22Rv1 (cell line): ENCODE measurements around the gene RNF212.

Experiments
- H3K27ac ChIP-seq: fragments of 450-650 bp; 2 replicates; pipeline ENCODE4 v1.5.1; 2017
- ZFX ChIP-seq: fragments of 450-650 bp; IDR thresholded peaks from 2 replicates; pipeline ENCODE4 v1.6.1; 2017; ENCODE audit warnings: antibody characterized with exemption, borderline replicate concordance
- TF ChIP-seq, protein P1 (sequence below): fragments of 450-650 bp; IDR thresholded peaks from 2 replicates; pipeline ENCODE4 v1.5.1; 2017; ENCODE audit warnings: mild to moderate bottlenecking

Gene RNF212

DNA sequence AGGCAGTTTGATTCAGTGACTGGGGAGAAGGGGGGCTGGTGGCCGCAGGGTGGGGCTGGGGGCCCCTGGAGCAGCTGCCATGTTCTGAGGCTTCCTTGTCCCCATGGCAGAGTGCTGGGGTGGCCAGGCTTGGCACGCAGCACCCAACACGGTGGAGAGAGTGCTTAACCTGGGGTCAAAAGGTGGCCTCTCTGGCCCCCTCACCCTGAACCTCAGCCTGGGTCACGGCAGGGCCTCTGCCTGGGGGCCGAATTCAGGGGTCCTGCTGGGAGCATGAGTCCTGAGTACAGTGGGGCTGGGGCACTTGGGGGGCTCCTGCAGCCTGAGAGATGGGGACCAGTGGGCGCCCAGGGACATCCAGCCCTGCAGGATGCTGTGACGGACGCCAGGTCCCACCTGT lies 82.0 kb downstream of the RNF212 start:
- TF ChIP-seq ZFX: no peak
- TF ChIP-seq, protein P1, sequence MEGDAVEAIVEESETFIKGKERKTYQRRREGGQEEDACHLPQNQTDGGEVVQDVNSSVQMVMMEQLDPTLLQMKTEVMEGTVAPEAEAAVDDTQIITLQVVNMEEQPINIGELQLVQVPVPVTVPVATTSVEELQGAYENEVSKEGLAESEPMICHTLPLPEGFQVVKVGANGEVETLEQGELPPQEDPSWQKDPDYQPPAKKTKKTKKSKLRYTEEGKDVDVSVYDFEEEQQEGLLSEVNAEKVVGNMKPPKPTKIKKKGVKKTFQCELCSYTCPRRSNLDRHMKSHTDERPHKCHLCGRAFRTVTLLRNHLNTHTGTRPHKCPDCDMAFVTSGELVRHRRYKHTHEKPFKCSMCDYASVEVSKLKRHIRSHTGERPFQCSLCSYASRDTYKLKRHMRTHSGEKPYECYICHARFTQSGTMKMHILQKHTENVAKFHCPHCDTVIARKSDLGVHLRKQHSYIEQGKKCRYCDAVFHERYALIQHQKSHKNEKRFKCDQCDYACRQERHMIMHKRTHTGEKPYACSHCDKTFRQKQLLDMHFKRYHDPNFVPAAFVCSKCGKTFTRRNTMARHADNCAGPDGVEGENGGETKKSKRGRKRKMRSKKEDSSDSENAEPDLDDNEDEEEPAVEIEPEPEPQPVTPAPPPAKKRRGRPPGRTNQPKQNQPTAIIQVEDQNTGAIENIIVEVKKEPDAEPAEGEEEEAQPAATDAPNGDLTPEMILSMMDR: no peak

DNA sequence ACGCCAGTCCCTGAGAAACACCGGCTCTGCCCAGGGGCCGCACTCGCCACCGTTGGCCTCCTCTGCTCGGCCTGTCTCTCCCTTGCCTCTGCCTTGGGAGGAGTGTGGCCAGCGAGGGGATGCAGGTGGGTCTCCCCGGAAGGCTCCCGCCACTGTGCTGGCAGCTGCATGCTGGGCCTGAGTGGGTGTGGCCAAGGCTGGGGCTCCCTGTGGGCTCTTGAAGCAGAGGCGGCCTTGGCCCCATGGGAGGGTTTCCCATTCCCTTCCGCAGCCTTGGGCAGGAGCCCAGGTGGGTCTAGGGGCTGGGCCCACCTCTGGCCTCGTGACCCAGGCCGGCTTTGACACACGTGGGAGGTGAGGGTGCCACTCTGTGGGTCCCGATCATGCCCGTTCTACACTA lies 82.8 kb downstream of the RNF212 start:
- TF ChIP-seq, protein P1: no peak
- TF ChIP-seq ZFX: no peak

More for the DNA sequence above, 82.0 kb downstream of the RNF212 start:
- H3K27ac ChIP-seq: no peak overlapping the region

DNA sequence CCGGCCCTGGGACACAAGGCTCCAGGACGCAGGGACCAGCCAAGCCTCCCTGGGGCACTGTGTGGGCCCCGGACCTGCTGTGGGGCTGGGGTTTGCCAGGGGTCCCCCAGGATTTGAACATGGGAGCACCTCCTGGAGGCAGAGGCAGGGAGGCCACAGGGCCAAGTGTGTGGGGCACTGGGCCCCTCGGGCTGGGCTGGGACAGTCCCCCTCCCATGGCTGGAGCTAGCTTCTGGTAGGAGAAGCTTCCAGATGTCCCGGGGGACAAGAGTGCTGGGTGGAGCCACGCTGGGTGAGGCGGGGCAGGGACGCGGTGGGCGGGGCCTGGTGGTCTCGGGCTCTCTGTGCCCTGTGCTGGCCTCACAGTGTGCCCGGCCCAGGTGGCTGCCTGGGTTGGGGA lies 83.3 kb downstream of the RNF212 start:
- 0 out of 2 replicates have a peak overlapping the region, but pooled peaks have one; percentile 8 for H3K27ac ChIP-seq
- no peak for TF ChIP-seq ZFX
- TF ChIP-seq, protein P1: no peak

More for the DNA sequence above, 82.8 kb downstream of the RNF212 start:
- 0 out of 2 replicates have a peak overlapping the region, but pooled peaks have one; percentile 8 for H3K27ac ChIP-seq

DNA sequence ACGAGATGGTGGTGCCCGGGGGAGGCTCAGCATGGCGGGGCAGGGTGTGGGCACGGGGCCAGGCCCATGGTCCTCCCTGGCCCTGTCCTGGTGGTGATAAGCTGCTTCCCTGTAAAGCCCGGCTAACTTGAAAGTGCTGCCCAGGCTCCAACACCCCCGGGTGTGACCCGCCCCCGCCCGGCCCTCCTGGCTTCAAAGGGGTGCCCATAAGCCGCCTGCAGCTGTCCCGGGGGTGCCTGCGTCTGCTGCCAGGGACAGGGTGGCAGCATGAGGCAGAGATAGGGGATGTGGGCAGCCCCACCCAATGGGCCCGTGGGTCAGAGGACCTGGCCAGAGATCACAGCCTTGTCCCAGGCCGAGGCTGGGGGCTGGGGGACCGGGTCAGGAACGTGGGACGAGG lies 83.8 kb downstream of the RNF212 start:
- no peak for TF ChIP-seq ZFX
- TF ChIP-seq, protein P1: no peak
- H3K27ac ChIP-seq: no peak overlapping the region

DNA sequence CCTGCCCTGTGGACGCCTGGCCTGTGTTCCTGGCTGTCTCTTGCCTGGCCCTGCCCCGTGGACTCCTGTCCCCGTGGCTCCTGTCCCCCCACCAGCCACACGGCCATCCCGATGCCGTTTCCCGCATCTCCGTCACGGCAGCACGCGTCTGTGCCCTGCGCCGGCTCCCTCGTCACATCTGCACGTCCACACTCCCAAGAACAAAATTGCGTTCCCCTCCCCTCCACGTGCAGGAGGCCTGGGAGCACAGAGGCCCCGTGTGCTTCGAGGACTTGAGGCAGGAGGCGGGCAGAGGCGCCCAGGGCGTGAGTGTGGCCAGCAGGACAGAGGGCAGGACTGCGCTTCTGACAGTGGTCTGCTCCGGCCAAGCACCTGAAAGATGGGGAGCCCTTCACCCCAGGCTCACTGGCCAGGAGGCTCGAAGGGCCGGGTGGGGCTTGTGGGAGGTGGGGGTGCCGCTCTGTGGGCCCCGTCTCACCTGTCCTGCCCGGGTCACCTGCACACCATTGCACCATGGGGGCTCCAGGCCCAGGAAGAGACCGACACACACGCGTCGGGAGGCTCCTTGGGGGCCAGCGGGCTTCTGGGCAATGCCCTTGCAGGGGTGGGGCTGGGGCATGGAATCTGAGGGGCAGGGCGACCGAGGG lies 84.7 kb downstream of the RNF212 start:
- no peak for TF ChIP-seq ZFX
- TF ChIP-seq, protein P1: no peak
- no peak overlapping the region for H3K27ac ChIP-seq

DNA sequence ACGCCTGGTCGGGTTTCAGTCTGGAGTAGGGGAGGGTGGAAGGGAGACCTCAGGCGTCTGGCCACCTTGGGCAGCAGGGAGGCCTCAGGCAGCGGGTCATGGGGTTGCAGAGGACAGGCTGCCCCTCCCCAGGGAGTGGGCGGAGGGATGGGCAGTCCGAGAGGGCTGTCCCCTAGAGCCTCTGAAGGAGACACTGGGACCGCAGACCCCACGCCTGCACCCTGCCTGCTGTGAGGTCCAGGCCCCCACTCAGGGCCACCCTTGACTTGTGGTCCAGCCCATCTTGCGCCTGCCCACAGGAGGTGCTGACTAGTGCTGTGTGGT lies 85.5 kb downstream of the RNF212 start:
- no peak for TF ChIP-seq ZFX
- TF ChIP-seq, protein P1: no peak
- no peak overlapping the region for H3K27ac ChIP-seq

DNA sequence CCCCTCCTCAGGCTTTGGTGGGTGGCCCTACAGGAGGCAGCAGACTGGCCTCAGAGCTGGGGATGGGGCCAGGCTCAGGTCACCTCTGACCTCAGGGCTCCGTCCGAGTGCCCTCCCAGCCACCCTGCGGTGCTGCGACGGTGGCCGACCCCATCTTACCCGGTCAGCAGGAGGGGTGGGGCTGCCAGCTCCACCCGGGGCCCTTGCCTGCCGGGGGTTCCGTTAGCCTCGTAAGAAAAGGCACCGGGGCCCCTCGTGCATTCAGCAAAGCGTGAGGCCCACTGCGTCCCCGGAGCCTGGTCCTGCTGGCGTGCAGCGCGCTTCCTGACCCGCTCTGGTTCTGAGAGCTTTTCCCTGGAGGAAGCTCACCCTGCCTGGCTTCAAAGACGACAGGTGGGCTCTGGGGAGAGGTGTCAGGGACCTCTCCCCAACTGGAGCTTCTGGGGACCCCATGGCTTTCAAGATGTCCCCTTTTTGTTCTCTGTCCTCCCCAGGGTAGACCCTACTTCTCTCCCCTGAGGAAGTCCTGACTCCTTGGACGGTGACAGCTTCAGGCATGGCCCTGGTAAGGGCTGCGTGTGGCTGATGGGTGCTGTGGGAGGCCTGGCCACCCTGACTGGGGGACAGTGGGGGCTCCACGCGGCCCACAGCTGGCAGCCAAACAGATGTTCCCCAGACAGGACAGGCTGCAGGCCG lies 86.0 kb downstream of the RNF212 start:
- no peak for TF ChIP-seq ZFX
- TF ChIP-seq, protein P1: no peak
- H3K27ac ChIP-seq: peak overlapping the region; percentile 27
